ENCODE data around the gene WDR46. TPM values are rescaled to one million over a fixed set of nuclear protein-coding genes. Genes with fewer than 3 reads are reported as not detected.

WDR46 gene
- total and polyA plus RNA-seq, 2 of the 8 experiments (the other 6 are each of a cell fraction or from before 2014, with no cell fraction given) = 69.7 to 91.0 TPM

DNA sequence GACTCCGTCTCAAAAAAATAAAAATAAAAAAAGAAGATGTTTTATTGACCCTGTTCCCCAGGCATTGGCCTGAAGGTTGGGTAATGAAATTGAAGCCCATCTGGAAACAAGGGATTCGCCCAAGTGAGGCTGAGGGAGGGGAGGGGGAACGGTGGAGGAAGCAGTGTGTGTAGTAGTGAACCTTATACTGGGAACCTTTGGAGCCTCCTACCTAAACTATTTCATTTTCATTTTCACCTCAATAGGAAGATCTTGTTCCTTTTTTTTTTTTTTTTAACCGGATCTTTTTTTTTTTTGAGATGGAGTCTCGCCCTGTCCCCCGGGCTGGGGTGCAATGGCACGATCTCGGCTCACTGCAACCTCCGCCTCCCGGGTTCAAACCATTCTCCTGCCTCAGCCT is 41.7 kb upstream of the WDR46 start:
- DNase-seq (ENCODE audit: low read depth in 1 of 2, low spot score in 2 of 2) (no peak), FAIRE-seq (no peak)
- POLR2A ChIA-PET (ENCODE audit: partially characterized antibody) = interaction anchor here (0.6 to 1.9 kb wide), 2 partner anchors 10 to 24 kb away, joined by 4 to 5 read pairs; no protein-coding TSS in a partner anchor
- no peak overlapping the region for H4K91ac ChIP-seq (replicated peaks; ENCODE audit: insufficient read length, low read length)
- no peak overlapping the region for H3K4ac ChIP-seq (replicated peaks; ENCODE audit: insufficient read length, low read depth, low read length)
- H4K8ac ChIP-seq (ENCODE audit: extremely low read depth, insufficient read depth, low read length) = no peak overlapping the region
- TF ChIP-seq TBP (IDR thresholded peaks at IDR 0.05; ENCODE audit: low read depth, low read length) (no peak), SP2 (IDR thresholded peaks at IDR 0.05; ENCODE audit: low read length) (no peak), HDAC6 (IDR thresholded peaks at IDR 0.05; ENCODE audit: low read depth, low read length) (no peak), NANOG (IDR thresholded peaks at IDR 0.05; ENCODE audit: insufficient read depth, low read depth, low read length, poor library complexity, severe bottlenecking) (no peak), POLR2A (IDR thresholded peaks at IDR 0.05; ENCODE audit: control extremely low read depth in 1 of 2, low read depth in 2 of 2, low read length in 2 of 2) (no peak), SUZ12 (IDR thresholded peaks at IDR 0.05; ENCODE audit: low read length) (no peak), KDM1A (IDR thresholded peaks at IDR 0.05; ENCODE audit: borderline replicate concordance, low read length) (no peak)
- no peak overlapping the region for H2BK15ac ChIP-seq (ENCODE audit: low read length)
- H3K56ac ChIP-seq (replicated peaks; ENCODE audit: insufficient read length, low read depth, low read length) = no peak overlapping the region
- H2BK20ac ChIP-seq (ENCODE audit: low read length) = no peak overlapping the region
- no peaks in the 10 kb centered on the region for H3K36me3 ChIP-seq (ENCODE audit: control insufficient read depth in 2 of 4, insufficient read depth in 4 of 4, low read length in 3 of 4)
- H4K5ac ChIP-seq (ENCODE audit: insufficient read length, low read depth, low read length) = no peak overlapping the region
- no peak overlapping the region for H3K9ac ChIP-seq (replicated peaks in 1 of 4; ENCODE audit: extremely low read depth in 1 of 4, low read depth in 3 of 4, low read length in 3 of 4)
- H2BK12ac ChIP-seq (ENCODE audit: low read depth, low read length) = no peak overlapping the region
- H2BK120ac ChIP-seq (replicated peaks; ENCODE audit: low read depth, low read length) = no peak overlapping the region
- no peak overlapping the region for H3K23ac ChIP-seq (ENCODE audit: insufficient read length)
- no peaks in the 10 kb centered on the region for H3K9me3 ChIP-seq (ENCODE audit: insufficient read depth in 2 of 2, low read depth in 1 of 2, low read length in 1 of 2)
- H3K4me1 ChIP-seq (replicated peaks in 1 of 4; ENCODE audit: control insufficient read depth in 3 of 4, insufficient read depth in 4 of 4, low read length in 3 of 4) = no peaks in the 10 kb centered on the region
- H3K4me2 ChIP-seq (ENCODE audit: insufficient read depth in 1 of 2, low read depth in 2 of 2, low read length in 2 of 2) = no peak overlapping the region
- no peaks in the 10 kb centered on the region for H3K27me3 ChIP-seq (replicated peaks in 1 of 4; ENCODE audit: control insufficient read depth in 3 of 4, extremely low read depth in 1 of 4, insufficient read depth in 3 of 4, low read length in 3 of 4)
- CTCF ChIA-PET (ENCODE audit: partially characterized antibody) = interaction anchor here (0.7 to 1.5 kb wide), 5 partner anchors 11 to 159 kb away, joined by 3 to 5 read pairs (median 3); no protein-coding TSS in a partner anchor
- H3K18ac ChIP-seq (ENCODE audit: extremely low read depth, low read length) = no peak overlapping the region
- no peaks in the 10 kb centered on the region for H3K23me2 ChIP-seq (ENCODE audit: low read depth, low read length)
- H2AK5ac ChIP-seq (ENCODE audit: low read depth, low read length) = no peak overlapping the region
- no peak overlapping the region for H2AFZ ChIP-seq (ENCODE audit: low read length)
- no peaks in the 10 kb centered on the region for H3K79me2 ChIP-seq (ENCODE audit: control insufficient read depth in 1 of 2, insufficient read depth in 2 of 2, low read length in 2 of 2)
- no peak overlapping the region for H2BK5ac ChIP-seq (ENCODE audit: low read depth, low read length)
- H3K79me1 ChIP-seq (ENCODE audit: low read depth, low read length) = no peaks in the 10 kb centered on the region
- H4K20me1 ChIP-seq (replicated peaks in 1 of 2; ENCODE audit: control insufficient read depth in 1 of 2, insufficient read depth in 2 of 2, low read length in 2 of 2) = no peaks in the 10 kb centered on the region
- H3K14ac ChIP-seq (ENCODE audit: insufficient read length) = no peak overlapping the region
- no peak overlapping the region for H3K27ac ChIP-seq (ENCODE audit: low read depth, low read length)
- no peak overlapping the region for H3K4me3 ChIP-seq (ENCODE audit: extremely low read depth in 1 of 4, insufficient read depth in 2 of 4, low read depth in 3 of 4, low read length in 4 of 4)
- WGBS, 2 experiments (ENCODE audit: extremely low coverage in 1 of 2, insufficient coverage in 1 of 2, insufficient read length in 1 of 2, insufficient replicate concordance in 2 of 2, low coverage in 1 of 2, low lambda C conversion rate in 2 of 2, missing lambda C conversion rate in 1 of 2) = 84% methylated on average over 5 of the region's 10 CpGs; no CpG with 5 or more reads in 1 of the 2 experiments
